GM19324 (cell line): Measurements from ENCODE around the gene MOXD1.
"Not testable (repeated sequence)": the region's sequence is repeated elsewhere in the genome, so short reads cannot be mapped to it uniquely, and the experiment has no call there.

Experiments used
- ATAC-seq: cut with Tn5 transposase; IDR thresholded peaks from one replicate; pipeline ENCODE4 v1.9.1; 2021; ENCODE audit warnings: mild to moderate bottlenecking, moderate library complexity; ENCODE audit not compliant: unreplicated experiment, low FRiP score

Gene MOXD1

DNA sequence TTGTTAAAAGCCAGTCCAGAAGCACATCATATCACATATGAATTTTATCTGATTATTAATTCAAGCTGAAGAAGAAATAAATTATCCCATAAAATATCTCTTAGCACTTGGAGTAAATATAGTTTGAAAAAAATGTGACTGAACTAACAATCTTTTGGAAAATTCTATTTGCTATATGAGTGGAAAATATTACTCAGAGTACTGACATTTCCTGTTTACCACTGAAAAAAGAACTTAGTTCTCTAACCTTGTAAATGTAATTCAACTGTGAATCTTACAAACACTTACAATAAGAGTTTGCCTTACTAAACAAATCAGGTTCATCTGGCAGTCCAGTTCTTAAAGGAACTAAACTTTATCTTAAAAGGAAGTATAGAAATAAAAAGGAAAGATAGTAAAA is 44.2 kb downstream of the MOXD1 start:
- no peak for ATAC-seq

DNA sequence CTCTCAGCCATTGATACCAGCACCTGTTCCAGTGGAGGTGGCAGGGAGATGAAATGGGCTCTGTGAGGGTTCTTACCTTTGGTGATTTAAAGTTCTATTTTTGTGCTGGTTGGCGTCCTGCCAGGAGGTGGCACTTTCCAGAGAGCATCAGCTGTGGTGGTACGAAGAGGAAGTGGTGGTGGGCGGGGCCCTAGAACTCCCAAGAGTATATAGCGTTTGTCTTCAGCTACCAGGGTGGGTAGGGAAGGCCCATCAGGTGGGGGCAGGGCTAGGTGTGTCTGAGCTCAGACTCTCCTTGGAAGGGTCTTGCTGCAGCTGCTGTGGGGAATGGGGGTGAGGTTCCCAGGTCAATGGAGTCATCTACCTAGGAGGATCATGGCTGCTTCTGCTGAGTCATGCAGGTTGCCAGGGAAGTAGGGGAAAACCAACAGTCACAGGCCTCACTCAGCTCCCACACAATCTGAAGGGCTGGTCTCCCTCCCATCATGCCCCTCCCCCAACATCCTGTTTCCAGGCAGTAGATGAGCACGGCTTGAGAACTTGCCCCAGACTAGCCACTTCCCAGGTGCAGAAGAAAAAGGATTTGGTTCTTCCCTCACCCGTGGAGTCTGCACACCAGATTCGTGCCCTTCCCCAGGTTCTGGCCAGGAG is 46.6 kb downstream of the MOXD1 start:
- ATAC-seq = peak; percentile 74

DNA sequence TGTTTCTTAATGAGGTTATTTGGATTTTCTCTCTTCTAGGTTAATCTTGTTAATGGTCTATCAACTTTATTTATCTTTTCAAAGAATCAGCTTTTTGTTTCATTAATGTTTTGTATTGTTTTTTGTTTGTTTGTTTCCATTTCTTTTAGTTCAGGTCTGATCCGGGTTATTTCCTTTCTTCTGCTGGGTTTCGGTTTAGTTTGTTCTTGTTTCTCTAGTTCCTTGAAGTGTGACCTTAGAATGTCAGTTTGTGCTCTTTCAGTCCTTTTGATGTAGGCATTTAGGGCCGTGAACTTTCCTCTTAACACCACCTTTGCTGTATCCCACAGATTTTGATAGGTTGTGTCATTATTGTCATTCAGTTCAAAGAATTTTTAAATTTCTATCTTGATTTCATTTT is 49.3 kb downstream of the MOXD1 start:
- ATAC-seq = not testable (repeated sequence)

DNA sequence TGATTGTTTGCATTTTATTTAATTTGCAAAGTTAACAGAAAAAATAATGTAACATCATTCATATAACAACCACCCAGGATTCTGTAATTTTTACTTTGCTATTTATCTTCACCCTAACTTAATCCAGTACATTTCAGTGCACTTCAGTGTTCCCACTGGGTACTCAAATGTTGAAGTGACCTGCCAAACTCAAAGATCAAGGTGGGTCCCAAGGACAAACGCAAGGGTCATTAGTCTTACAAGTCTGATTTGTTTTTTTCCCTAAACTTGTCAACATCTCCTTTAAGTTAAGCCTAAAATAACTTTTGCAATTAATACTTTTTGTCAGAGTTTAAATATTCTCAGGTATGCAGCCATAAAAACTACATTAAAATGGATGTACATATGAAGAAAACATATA is 53.0 kb downstream of the MOXD1 start:
- ATAC-seq = no peak

DNA sequence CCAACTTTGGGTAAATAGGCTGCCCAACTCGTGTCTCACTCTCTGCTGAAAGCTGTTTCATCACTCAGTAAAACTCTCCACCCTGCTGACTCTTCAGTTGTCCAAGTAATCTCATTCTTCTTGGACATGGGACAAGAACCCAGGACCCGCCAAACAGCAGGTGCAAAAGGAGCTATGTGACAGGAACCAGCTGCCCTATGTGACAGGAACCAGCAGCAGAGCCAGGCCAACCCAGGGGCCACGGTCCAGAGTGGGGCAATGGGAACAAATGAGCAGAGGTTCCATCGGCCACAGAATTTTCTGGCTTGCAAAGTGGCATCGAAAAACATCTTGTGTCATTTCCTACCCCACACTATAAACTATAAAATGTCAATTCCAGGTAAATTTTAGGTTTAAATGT is 56.5 kb downstream of the MOXD1 start:
- ATAC-seq = no peak

DNA sequence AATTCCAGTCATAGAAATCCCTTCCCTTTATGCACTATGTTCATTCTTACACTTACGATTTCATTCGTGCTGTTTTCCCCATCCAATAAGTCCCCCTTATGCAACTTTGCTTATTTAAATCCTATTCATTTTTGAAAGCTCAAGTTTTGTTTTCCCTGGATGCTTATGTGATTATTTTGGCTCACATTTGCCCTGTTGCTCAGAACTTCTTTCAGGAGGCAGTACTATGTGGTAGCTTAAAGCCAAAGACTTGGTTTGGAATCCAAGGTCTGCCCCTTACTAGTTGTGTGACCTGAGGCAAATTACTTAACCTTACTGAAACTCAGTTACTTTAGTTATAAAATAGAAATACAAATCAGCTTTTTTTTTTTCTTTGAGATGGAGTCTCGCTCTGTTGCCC is 59.6 kb downstream of the MOXD1 start:
- no peak for ATAC-seq

GRCh38 chr6:132334521-132334885 is 66.8 kb downstream of the MOXD1 start:
- ATAC-seq = no peak

DNA sequence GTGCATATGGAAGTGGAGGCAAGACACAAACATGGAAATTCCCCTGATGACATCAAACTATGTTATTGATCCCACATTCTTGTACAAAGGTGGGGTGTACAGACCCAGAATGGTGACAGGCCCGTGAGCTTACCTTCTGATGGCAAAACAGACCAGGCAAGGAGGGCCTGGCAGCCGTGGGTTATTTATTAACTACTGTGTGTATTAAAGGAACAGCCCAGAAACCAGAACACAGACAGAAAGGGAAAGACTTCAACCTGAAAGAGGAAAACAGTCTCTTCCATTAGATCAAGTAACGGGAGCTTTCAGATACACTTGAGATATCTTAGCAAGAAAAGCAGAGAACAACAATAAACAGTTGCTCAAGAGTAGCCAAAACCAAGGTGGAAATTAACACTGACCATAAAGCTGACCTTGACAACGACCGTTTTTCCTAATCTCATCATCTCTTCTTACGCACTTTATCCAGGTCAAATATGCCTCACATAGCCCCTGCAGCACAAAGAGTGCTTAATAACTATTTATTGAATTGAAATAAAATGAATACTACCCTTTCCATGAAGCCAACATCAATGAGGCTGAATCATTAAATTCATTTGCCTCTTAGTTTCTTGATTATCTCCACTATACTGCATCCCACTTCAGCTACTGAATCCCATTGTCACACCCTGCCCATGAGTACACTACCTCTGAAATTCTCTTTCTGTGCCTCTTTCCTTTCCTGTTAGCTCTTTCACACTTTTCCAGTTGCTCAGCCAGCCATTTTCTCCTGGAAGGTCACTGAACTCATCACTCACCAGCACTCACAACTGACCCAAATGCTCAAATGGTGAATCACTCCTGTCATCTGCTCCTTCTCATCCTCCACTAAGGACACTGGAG is 67.4 kb downstream of the MOXD1 start:
- ATAC-seq = peak; percentile 79

GRCh38 chr6:132330759-132331158 is 70.5 kb downstream of the MOXD1 start:
- ATAC-seq = no peak

- ATAC-seq = no peak
Observed at GRCh38 chr6:132322398-132322797, 78.9 kb downstream of the MOXD1 start.

DNA sequence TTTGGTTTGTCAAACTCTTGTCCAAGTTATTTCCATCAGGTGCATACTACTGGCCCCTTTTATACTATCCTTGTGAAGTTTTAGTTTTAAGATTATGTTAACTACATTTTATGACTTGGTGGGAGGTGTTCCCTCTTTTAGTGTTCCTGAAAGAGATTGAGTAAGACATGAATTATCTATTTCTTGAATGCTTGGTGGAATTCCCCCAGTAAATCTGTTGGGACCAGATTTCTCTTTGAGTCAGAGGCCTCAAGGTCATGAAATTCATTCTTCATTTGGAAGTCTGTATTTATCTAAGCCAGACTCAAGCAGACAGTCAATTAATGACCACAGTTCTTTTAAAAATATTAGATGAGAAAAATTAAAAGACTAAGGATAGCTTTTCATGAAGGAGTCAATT is 81.3 kb downstream of the MOXD1 start:
- no peak for ATAC-seq

GRCh38 chr6:132316970-132317369 is 84.3 kb downstream of the MOXD1 start:
- no peak for ATAC-seq

GRCh38 chr6:132314432-132314831 is 86.8 kb downstream of the MOXD1 start:
- peak; percentile 81 for ATAC-seq

DNA sequence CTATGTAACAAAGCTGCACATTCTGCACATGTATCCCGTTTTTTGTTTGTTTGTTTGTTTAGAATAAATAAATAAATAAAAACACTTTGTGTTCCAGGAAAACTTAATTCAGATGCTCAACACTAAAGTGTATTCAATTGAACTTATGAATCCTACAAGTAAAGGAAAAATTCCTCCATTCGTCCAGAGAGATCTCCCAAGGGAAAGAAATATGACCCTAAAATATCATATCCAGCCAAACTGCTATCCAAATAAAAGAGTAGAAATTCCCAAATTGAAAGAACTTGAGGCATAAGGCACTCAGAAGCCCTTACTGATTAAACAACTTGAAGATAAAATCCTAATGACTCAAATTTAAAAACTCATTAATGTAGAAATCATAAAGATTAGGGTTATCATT is 90.4 kb downstream of the MOXD1 start:
- ATAC-seq = no peak

- not testable (repeated sequence) for ATAC-seq
Observed at GRCh38 chr6:132310151-132310550, 91.1 kb downstream of the MOXD1 start.

DNA sequence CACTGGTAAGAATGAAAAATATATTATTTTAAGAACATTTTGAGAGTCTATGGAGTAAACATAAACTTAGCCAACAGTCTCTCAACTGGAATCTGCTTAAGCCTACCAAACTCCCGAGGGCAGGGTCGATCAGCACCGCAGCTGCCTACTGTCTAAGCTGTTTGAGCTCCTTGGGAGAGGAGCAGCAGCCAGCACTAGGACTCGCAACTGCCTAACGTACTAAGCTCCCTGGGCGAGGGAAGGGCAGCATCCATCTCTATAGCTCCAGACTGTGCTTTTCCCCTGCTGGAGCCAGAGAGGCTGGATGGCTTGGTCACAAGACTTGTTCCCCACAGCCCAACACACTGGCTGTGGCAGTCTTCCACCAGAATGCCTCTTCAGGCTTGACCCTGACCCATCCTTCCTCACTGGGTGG is 96.4 kb downstream of the MOXD1 start:
- no peak for ATAC-seq

DNA sequence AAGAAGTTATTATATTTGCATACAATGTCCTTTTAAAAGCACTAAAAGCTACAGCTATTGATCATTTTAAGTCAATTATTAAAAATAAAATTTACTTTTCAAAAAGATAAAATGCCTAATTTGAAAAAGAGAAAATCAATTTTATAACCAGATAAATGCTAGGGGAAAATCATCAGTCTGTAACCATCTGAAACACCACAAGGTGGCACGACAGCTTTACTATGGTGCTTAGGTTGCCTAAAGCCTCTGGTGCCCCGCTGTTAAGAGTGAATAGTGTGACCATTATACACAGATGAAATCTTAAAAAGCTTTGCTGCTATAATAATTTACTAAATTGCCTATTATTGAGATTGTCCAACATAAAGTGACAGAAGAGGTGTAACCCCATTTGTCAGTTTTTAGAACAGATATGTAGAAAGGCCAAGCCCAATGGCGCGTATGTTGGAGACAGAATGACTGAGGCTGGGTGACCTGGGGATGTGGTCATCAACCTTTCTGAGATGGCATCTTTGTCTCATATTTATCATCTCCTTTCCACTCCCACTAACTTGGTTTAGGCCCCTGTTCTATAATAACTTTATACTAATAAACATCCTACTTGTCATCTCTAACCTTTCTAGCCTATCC is 100.8 kb downstream of the MOXD1 start:
- no peak for ATAC-seq

- ATAC-seq = peak; percentile 73
Observed at GRCh38 chr6:132298344-132298949, 102.8 kb downstream of the MOXD1 start.

- ATAC-seq = no peak
Observed at GRCh38 chr6:132289756-132290155, 111.5 kb downstream of the MOXD1 start.

DNA sequence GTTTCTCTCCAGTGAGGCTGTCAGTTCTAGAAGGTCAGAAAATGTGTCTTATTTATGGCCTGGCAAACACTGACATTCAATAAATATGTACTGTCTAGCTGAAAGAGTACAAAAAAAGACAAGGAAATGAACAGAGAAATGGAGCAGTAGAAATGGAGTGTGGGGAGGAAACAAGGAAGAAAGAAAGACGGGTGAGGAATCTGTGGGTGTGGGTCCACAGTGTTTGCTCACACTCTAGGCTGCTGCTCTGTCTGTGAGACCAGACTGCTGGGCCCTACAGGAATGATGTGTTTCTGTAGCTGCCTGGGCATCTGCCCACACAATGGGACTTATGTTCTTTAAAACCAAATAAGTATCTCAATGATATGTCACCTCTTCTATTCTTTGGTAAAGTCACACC is 114.2 kb downstream of the MOXD1 start:
- ATAC-seq = no peak
